Activated T-helper 9 cell treated with anti-CD3 and anti-CD28 coated beads, Interleukin-2, amount 50 U/mL, for 16 hours (primary cell): ENCODE data around the gene NFYC.

Experiments used
- DNase-seq: peaks from one replicate; pipeline ENCODE4 v3.0.0-alpha.2; 2020; ENCODE audit warnings: low read depth

NFYC gene

DNA sequence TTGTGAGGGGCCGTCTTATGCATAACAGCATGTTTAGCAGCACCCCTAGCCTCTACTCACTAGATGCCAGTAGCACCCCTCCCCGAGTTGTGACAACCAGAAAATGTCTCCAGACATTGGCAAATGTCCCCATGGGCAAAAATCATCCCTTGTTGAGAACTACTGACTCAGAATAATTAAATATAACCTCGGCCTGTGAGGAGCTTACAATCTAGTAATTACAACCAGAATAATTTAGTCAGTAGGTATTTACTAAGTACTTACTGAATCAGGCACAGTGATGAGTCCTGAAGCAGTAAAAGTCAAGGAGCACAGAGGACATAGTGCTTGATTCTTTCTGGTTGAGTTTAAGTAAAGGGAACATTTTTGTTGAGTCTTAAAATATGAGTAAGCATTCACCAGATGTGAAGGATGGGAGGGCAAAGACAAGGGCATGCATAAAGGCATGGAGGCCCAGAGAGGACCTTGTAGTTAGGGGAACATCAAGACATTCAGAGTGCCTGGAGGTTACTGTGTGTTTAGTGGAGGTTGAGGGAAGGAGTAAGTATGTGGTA is 48.0 kb downstream of the NFYC start:
- DNase-seq, result no peak

DNA sequence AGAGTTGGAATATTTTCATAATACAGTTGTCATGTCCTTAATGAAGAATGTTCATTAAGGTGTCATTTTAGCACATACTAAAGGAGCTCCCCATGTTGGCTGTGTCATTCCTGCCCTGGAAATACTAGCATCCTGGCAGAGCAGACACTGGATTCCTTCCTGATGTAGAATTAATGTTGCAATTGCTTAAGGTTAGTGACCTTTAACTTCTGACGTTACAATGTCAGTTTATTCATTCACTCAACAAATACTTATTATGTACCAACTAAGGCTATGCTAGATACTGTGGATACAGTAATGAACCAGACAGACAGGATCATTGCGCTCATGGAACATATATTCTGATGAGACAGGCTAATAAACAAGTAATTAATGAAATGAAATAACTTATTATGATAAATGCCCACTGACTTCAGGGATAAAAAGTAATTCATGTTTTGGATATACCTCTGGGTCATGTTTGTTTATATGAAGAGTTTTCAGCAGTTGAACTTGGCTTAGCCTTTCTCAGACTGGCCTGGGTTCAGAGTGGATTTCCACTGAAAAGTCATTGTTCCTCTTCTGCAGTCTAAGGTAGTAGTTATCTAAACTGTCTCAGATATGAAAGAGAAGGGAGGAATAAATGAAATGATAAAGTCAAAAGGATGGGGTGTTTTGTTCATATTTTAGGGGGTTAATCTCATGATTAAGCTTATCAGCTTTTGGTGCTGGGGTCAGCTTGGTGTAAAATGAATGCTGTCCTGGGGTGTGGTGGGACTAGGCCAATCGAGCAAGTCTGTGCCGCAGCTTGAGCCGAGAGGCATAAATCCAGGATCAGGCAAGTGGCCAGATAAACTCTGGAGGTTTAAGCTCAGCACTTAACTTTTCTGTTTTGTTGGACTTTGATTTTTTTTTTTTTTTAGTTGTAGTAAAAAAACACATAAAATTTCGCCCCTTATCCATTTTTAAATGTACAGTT is 48.8 kb downstream of the NFYC start:
- DNase-seq, result no peak

DNA sequence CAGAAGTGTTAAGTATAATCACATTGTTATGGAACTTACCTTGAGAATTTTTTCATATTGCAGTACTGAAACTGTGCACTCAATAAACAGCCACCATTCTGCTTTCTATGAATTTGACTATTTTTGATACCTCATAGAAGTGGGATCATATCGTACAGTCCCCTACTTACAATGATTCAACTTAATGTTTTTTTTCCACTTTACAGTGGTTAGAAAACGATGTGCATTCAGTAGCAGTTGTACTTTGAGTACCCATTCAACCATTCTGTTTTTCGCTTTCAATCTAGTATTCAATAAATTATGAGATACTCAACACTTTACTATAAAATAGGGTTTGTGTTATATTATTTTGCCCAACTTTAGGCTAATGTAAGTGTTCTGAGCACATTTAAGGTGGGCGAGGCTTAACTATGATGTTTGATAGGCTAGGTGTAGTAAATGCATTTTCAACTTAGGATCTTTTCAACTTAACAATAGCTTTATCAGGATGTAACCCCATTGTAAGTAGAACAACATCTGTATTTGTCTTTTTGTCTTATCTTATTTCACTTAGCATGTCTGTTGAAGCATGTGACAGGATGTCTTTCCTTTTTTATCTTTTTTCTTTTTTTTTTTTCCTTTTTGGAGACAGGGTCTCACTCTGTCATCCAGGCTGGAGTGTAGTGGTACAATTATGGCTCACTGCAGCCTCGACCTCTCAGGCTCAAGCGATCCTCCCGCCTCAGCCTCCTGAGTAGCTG is 49.7 kb downstream of the NFYC start:
- DNase-seq, result no peak

DNA sequence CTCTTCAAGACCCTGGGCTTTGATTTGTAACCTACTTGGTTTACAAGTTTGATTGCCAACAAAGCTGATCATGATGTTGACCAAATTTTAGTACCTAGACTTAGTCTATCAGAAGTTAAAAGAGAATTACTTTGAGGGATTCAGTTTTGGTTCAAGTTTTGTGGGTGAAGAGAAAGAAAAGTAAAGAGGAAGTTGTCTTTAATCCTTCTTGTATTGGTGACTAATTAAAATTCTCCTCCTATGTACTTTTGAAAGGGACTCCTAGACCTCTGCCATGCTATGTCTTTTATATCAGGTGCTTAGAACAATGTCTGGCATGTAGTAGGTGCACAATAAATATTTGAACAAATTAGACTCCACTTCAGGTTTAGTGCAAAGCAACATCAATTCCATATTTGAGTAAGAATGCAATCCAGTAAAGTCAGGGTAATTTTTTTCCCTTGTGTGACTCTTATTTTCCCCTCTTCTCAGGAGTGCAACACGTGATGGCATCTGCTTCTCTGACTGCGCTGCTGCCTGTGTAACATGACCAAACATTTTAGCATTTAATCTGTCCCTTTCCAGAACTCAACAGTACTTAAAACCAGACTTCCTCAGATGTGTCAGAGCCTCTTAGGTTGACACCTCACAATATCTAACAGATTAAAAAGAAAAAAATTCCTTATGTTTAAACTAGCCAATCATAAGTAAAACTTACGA is 51.0 kb downstream of the NFYC start:
- DNase-seq, result no peak

DNA sequence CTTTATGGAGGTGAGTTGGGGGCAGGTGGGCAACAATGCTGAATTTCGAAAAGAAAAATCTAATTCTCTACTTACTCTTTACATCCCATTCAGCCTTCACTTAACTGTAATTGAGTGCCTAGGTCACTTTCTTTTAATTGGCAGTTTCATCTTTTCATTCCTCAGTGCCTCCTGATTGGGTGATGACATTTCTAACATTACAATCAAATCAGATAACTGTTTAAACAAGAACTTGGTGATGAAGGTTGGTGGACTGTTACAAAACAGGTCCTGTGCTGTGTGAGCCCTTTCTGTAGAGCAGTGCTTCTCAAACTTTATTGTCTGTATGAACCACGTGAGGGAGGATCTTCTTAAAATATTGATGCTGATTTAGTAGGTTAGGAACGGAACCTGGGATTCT is 51.9 kb downstream of the NFYC start:
- DNase-seq, result no peak

DNA sequence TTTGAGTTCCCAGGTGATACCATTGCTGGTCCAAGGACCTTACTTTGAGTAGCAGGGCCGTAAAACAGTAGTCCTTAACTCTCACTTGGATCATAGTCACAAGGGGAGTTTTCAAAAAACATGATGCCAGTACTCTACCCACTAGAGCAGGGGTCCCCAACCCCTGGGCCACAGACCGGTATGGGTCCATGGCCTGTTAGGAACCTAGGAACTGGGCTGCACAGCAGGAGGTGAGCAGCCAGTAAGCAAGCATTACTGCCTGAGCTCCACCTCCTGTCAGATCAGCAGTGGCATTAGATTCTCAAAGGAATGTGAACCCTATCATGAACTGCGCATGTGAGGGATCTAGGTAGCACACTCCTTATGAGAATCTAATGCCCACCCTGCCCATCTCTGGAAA is 52.4 kb downstream of the NFYC start:
- DNase-seq, result no peak

DNA sequence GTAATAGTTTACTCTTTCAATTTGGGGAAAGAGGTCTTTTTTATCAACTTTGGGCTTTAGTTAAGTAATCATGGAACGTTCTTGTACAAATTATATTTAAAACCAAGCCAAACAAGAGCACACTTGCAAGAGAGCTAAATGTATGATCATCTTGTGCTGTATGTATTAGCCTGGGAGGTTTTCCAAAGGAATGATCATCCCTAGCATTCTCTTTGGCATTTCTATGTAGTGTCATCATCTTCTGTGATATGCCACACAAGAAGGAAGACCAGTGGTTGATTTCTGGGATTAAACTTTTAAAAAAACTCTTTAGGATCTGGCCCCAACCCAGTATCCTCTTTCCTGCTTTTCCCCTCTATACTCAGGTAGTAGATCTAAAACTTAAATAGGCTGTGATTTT is 53.7 kb downstream of the NFYC start:
- no peak for DNase-seq

DNA sequence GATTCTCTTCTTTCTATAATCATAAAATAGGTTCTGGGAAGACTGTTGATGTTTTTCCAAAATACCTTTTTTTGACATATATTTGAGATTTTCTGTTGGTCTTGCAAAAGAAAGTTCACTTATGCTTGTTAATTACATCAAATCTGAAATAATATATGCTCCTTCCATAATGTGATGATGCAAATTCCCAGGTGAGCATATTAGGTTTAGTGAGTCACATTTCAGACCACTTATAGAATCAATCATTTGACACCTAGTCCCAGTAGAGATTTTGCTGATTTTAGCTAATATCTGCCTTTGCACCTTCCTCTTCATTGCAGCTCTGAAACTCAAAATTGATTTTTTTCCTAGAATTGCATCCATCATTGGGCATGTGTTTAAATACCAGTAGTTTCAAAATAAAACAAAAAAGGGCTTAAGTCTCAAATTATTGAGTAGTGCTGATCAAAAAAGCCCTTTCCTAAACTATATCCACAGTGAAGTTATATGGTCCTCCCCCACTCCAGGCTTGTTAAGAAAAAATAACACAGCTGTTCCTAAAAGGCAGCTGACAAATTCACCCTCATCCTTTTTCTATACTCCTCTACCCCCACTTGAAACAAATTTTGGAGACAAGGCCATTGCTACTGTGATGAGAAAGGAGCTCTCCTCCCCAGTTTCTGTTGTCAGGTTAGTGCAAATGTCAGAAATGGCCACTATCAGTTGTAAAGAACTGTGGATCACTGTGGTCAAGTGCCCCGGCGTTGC is 55.0 kb downstream of the NFYC start:
- no peak for DNase-seq

DNA sequence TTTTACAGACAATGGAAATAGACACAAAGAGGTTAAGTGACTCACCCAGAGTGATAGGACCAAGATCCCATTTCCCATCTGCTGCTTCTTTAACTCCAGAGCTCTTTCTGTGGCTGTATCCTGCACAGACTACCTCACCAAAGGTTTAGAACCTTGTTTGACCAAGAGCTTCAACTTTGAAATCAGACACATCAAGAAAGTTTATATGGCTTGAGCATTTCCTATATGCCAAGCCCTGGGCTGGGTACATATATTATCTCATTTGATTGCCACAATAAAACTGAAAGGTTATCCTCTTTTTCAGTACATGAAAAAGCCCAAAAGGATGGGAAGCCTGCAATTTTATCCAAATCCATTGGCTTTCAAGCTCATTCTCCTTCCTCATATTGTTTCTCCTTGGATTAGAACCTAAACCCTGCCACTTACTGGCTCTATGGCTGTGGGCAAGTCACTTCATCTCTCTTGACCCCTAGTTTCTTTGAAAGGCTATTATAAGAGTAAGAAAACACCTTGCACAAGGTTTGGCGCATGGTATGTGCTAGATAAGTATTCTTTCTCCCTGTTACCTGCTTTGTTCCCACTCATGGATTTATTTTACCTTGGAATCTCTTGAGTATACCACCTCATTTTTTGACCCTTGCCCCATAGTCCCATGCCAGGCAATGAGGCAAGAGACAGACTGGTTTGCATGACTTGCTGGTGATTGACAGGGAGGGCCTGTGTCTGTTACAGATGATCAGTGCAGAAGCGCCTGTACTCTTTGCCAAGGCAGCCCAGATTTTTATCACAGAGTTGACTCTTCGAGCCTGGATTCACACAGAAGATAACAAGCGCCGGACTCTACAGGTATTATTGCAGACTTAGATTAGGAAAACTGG is 57.6 kb downstream of the NFYC start:
- no peak for DNase-seq

DNA sequence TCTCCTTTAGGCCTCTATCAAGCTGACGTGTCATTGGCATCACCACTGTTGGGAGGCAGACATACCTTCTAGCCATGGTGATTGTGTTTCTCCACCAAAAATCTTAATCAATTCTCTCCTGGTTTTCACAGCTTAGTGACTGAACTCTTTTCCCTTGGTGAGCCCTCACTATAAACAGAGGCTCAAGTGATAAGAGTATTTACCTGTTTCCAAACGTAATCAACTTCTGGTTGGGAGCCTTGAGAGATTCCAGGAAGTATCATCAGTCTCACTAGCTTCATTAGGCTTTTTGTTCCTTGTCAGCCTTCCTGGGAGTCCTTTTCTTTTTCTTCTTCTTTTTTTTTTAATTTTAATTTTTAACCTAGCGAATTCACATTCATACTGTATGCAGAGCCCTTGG is 58.3 kb downstream of the NFYC start:
- DNase-seq, result no peak

DNA sequence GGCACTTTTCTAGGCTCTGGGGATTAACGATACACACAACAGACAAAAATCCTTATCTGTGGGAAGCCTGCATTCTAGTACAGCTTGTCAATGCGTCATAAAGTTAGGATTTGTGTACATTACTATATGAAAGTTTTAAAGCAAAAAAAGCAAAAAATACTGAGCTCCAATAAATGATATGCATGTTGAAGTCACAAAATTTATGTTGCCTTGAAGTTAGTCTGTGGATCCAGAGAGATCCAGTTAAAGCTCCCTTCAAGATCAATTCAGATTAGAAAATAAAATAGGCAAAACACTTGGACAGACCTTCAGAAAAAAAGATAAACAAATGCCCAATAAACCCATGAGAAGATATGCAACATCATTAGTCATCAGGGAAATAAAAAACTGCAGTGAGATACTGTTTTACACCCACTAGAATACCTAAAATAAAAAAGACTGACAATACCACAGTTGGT is 59.0 kb downstream of the NFYC start:
- no peak for DNase-seq

DNA sequence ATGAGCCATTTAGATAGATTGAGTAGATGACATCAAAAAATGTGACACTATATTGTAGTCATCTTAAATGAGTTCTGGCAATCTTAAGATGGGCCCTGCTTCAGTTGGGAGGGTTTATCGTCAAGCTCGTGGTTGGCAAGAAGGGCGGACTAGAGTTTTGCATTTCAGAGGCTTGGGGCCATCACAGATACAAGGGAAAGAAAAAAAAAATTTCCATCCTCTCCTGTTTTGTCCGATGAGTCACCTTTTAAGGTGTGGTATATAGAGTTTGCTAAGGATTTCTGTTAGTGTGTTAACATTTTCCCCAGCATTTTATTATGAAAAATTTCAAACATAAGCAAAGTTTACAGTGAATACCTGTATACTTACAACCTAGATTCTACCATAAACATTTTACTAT is 60.3 kb downstream of the NFYC start:
- DNase-seq, result no peak

DNA sequence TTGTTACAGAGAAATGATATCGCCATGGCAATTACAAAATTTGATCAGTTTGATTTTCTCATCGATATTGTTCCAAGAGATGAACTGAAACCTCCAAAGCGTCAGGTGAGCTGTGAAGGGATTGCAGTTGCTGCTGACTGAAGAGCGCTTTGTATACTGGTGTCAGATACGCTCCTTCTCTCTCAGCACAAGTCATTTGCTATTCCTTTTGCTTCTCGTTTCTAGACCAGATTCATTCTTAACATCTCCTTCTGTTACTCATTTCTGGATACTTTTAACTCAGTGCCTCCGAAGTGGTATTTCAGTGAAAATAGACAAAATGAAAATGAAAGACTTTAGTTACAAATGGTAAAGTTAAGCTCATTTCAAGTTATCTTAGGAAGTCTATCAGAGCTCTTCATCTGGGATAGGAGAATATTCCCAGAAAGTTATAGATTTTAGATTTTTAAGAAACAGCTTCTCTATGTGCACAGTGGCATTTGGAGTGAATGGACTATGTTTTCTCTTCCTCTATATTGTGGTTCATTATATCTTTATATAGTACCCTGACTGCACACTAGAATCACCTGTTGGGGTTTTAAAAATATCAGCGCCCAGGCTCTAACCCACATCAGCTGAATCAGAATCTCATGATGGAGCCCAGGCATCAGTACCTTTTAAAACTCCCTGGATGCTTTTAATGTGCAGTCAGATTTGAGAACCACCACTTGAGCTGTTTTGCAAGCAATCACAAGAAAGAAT is 61.8 kb downstream of the NFYC start:
- no peak for DNase-seq

DNA sequence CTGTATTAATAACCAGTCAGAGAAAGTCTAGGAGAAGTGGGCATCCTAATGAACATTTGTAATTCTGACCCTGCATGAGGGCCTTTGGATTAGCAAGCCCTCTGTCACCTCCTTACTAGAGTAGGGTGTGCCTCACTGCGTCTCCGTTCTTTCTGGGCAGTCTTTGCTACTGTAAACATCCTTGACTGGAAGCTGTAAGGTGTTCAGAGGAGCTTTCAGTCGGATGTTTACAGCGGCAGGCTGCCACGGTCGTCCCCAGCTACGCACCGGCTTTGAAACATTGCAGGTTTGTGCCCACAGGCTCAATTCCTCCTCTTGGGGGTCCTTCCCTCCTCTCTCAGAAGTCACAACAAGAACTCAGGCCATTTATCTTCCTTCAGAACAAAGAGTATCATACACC is 62.7 kb downstream of the NFYC start:
- no peak for DNase-seq

DNA sequence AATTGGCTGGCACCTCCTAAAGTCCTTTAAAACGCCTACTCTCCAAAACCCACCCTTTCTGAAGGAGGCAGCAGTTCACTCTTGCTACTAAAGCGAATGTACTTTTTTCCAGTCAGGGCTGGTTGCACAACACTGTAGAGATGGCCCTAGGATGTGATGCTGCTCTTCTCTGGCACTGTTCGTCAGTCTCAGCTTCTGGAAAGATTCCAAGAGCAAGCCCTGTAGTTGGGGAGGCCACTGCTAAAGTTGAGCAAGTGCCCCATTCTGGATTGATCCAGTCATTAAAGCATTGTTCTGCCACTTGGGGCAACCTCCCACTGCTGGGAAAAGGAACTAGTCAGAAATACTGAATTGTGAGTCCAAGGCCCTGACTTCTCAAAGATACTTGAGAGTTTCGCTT is 63.6 kb downstream of the NFYC start:
- DNase-seq, result no peak

DNA sequence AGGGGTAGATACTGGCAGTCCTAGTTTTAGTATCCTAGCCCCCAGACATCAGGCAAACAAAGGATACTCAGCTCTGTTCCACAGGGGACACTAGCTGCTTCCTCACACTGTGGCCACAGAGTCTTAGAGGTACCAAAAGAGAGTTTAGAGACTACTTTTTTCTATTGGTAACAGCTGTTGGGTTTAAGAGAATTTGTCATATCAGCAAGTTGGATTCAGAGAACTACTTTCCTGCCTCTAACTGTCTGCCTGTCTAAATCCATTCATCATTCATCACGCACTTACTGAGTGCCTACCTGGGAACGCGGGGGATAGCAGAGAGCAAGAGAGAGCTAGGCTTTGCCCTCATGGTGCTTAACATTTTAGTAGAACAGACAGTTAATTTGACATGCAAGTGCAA is 65.0 kb downstream of the NFYC start:
- DNase-seq, result no peak

DNA sequence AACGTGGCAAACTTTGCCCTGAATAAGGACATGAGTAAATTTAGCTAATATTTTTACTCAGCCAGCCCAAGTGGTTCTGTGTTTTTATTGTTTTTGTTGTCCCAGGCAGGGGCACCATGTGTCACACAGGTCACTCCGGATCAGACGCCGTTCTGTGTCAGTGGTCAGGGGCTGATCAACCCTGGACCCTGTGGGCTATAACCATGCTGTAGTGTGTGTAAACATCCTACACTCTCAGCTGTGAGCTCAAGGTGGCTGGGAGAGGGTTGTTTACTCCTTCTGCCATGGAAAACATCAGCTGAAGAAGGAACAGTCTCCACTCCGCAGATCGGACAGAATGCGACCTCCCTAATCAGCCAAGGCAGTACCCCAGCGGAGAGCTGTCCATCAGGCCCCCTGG is 65.6 kb downstream of the NFYC start:
- no peak for DNase-seq

DNA sequence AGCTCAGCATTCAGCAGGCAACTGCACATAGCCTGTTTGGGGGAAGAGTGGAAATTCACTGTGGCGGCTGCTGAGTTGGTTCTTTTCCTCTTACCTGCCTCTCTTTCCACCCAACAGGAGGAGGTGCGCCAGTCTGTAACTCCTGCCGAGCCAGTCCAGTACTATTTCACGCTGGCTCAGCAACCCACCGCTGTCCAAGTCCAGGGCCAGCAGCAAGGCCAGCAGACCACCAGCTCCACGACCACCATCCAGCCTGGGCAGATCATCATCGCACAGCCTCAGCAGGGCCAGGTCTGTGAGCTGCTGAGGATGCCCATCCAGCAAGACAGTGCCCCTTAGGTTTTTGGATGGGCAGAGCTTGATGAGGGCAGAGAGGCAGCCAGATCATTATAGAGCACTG is 66.5 kb downstream of the NFYC start:
- DNase-seq, result no peak

DNA sequence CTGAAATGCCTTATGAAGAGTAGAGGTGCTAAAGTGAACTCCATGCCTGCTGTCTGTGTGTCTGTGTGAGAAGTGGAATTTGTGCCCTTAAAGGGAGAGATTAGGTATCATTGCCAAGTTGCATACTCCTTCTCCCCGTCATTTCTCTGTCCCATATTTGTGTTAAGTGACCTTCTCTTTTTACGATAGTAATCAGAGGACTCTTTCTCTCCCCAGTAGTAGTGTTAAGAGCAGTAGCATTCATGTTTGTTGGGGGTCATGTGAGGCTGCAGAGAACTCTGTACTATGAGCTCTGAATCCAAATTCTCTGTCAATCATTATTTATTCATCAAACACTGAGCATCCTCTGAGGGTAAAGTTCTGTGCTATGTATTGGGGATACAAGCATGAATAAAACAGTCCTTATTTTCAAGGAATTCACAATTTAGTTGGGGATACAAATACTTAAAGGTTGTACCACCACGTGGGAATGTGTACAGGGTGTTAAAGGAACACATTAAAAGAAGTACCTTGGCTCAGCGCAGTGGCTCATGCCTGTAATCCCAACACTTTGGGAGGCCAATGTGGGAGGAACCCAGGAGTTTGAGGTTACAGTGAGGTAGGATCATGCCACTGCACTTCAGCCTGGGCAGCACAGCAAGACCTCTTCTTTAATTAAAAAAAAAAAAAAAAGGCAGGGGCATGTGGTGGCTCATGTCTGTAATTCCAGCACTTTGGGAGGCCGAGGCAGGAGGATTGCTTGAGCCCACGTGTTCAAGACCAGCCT is 67.3 kb downstream of the NFYC start:
- no peak for DNase-seq
